HG03025 (cell line): ENCODE data around the gene C3orf52.
"Not testable (repeated sequence)": the region's sequence is repeated elsewhere in the genome, so short reads cannot be mapped to it uniquely, and the experiment has no call there.

Experiments
- ATAC-seq: cut with Tn5 transposase; IDR thresholded peaks from one replicate; pipeline ENCODE4 v1.9.1; 2021; ENCODE audit warnings: mild to moderate bottlenecking, moderate library complexity; ENCODE audit not compliant: unreplicated experiment, low FRiP score

C3orf52 gene, protein sequence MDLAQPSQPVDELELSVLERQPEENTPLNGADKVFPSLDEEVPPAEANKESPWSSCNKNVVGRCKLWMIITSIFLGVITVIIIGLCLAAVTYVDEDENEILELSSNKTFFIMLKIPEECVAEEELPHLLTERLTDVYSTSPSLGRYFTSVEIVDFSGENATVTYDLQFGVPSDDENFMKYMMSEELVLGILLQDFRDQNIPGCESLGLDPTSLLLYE

DNA sequence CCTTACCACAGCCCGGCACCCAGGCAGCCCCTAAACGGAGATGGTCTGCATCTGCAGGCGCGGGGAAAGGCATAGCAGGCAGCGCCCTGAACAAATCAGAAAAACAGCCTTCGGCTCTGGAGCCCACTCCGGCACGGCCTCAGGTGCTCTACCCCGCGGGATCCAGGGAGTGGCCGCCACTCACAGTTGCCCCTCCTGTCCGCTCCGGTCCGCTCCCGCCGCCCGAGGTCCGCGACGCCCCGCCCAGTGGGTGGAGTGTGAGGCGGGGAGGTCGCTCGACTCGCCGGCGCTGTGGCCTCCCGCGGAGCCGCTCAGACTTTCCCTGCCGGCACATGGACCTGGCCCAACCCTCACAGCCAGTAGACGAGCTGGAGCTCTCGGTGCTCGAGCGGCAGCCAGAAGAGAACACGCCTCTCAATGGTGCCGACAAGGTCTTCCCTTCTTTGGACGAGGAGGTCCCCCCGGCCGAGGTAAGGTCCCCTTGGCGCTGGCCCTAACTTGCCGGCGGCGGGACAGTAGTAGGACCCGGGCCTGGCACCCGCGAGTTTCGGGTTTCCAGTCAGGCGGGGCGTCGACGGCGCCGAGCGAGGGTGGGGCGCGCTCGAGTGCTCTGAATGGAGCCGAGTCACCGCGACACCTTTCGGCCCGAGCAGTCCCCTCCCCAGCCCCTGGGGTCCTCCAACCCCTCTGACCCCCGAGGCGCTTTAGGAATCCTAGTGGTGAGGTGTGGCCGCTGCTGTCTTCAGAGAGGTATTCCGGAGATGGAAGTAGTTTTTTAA is at the start of gene C3orf52:
TSS of gene C3orf52 (plus strand) at position 314 of the 779 bp plus-strand sequence. CDS start at position 333, 19 bp downstream.
- ATAC-seq, result peak; percentile 88

DNA sequence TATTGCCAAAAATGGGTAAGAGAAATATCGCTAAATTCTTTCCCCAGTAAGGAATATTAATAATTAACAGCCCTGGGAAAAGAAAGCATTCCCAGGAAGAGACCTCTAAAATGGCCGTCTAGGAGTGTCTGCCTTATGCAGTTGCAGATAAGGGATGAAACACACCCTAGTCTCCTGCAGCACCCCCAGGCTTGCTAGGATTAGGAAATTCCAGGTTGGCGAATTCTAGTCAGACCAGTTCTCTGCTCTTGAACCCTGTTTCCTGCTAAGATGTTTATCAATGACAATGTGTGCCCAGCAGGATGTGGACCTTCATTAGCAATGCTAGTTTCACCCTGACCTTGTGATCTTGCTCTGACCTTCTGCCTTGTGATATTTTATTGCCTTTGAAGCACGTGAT is 49.0 kb upstream of the C3orf52 start:
- not testable (repeated sequence) for ATAC-seq

- ATAC-seq, result no peak
Measured at GRCh38 chr3:112038863-112039262, 47.3 kb upstream of the C3orf52 start.

- ATAC-seq, result no peak
Measured at GRCh38 chr3:112041321-112041720, 44.9 kb upstream of the C3orf52 start.

- ATAC-seq, result no peak
Measured at GRCh38 chr3:112042842-112043280, 43.3 kb upstream of the C3orf52 start.

DNA sequence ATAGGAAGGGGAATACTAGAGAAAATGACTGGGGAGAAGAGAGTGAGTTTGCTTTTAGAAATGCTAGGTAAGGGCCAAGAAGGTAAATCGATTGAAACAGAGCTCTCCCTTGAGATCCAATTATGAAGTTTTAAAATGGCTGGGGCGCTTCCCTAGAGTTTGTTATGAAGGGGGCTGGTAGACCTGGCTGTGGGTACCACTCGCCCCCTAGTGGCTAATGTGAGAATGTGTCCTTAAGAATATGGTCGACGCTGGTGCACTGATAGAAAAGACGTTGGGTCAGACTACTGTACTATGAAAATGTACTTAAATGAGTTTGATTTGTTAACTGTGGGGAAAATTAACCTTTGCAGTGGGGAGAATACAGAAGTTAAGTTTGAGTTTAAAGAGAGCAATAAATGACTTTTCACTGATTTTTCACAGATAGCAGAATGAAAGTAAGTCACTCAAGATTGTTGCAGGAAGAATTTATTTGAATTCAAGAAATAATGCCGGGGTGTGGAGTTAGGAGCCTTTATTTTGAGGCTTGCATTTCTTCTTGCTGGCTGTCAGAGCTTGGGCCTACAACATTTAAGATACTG is 42.5 kb upstream of the C3orf52 start:
- ATAC-seq, result peak; percentile 83

GRCh38 chr3:112046599-112046998 is 39.6 kb upstream of the C3orf52 start:
- ATAC-seq, result no peak

- ATAC-seq, result no peak
Measured at GRCh38 chr3:112047264-112047663, 38.9 kb upstream of the C3orf52 start.

- ATAC-seq, result no peak
Measured at GRCh38 chr3:112048911-112049310, 37.3 kb upstream of the C3orf52 start.

DNA sequence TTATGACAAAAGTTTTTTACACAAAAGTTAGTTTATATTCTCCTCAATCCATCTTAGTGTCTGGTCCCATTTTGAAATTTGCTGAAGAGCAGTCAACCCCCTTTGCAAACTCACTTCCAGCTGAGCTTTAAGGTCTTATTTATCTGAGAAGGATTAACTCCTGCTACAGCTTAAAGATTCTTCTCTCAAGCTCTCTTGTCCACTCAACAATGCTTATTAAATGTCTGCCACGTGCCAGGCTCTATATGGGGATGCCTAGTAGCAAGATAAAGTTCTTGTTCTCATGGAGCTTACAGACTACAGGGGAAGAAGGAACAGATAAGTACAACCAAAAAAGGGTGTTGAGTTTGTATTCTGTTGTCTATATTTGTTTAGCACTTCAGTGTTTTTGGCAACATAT is 33.0 kb upstream of the C3orf52 start:
- ATAC-seq, result no peak

DNA sequence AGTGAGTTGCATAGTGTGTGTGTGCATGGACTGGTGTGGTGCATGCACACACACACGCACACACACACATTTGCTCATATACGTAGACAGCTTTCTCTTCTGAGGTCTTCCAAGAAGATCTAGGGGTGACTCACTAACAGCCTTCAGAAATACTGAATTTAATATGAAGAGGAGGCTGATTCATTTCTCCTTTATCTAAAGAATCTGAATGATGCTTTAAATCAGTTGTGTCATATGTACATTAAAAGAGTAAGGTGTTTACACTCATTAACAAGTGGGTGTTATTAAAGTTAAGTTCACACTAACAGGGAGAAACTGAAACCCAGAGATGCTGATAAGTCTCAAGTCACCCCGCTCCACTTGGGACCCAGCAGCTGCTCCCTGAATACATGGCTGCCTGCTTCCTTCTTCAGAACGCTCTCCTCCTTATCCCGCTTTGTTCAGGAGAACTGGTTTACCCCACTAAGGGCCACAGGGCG is 29.7 kb upstream of the C3orf52 start:
- no peak for ATAC-seq

- no peak for ATAC-seq
Measured at GRCh38 chr3:112059497-112059896, 26.7 kb upstream of the C3orf52 start.

DNA sequence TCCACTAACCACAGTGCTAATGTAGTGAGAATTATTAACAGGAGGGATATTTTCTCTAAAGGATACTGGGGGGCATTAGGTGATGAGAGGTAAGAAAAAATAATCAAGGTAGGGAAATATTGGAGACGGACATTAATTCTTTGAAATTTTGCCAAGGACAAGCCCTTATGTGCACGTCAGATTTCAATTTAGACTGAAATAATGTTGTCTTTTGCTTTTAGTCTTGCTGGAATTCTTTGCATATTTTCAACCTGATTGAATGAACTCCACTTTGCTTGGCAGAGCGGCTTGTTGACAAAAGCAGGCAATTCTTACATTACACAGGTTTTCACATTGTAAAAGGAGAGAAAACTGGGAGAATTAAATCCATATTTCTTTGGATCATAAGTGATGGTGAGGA is 25.0 kb upstream of the C3orf52 start:
- no peak for ATAC-seq

- ATAC-seq, result not testable (repeated sequence)
Measured at GRCh38 chr3:112072387-112073060, 13.7 kb upstream of the C3orf52 start.

DNA sequence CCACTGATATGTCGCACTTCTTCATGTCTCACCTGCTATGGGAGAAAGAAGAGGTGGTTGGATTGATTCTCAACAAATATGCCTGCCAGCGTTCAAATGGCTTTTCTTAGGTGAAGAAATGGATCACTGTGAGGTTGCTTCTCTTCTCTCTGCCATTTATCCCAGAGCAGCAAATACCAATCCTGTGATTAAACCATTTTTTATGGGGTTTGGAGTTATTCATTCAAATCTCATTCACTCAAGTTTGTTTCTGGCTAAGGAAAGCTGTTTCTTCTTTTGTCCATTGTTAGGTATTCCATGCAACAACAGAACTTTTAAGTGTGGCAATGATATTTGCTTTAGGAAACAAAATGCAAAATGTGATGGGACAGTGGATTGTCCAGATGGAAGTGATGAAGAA is 12.2 kb upstream of the C3orf52 start:
- no peak for ATAC-seq

DNA sequence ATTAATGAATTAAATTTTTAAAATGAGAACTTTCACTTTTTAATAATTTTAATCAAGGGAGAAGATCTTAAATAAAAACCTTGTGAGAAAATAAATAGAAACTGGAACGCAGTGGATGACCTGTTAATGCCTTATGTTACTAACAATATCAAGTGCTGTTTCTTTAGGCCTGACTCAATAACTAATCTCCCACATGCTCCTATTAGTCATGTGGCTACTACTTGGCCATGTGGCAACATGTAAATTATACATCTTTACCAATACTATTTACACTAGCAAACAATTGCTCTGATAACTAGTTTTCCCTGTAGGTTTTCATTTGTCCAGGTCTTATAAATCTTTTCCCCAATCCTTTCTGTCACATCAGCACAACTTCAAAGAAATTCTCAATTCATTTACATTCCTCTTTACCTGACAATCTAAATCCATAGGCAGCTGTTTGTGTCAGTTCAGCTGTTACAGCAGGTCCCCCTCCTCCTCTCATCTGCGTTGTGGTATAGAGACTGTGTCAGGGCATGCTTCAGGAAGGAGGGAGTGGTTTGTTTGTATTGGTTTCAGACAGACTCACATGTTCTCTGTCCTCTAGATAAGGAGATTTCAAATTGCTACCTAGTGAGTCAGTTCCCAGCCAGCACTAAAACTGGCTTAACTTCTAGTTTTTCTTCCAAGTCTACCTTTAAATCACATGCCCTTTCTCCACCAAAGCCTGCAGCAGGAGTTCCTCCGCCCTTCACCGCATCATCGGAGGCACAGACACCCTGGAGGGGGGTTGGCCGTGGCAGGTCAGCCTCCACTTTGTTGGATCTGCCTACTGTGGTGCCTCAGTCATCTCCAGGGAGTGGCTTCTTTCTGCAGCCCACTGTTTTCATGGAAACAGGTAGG is 11.3 kb upstream of the C3orf52 start:
- peak; percentile 75 for ATAC-seq

DNA sequence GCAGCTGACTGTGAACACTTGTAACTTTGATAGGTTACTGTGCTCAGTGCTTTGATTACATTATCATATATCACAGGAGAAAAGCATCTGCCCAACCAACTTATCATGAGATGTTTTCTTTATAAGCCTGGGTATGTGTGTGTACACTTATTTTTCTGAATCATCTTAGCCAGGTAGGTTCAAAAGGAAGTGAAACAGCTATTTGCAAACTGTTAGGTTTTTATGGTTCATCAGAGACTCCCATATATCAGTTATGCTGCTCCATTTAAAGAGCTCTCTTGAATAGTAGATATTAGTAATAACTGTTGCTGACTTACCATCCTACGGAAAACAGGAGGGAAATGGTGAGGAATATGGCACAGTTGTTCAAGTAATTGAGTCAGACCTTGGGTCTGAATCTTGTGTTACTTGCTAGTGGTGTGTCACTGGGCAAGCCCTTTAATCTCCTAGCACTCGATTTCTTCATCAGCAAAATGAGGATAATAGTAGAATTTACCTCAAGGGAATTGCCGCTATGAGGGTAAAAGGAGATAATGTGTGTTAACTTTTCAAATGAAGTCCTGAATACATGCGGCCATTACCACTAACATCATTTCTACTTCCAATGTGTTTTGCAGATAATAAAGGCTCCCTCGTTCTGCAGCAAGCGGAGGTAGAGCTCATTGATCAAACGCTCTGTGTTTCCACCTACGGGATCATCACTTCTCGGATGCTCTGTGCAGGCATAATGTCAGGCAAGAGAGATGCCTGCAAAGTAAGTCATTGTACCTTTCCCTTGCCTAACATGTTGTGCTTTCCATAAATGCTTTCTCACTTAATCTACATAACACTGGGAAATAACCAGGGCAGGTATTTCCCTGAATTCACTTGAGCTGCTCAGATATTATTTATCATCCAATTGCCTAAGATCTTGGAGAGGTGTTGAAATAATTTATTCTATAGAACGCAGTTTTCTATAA is 7.8 kb upstream of the C3orf52 start:
- ATAC-seq, result no peak

- no peak for ATAC-seq
Measured at GRCh38 chr3:112083239-112083638, 3.0 kb upstream of the C3orf52 start.
